Mesenchymal stem cell (in vitro differentiated cells and primary cell): ENCODE measurements around the gene IMMP2L.

ENCODE experiments used
- DNase-seq: peaks from one replicate; pipeline ENCODE4 v3.0.0-alpha.2; 2013
- H2AFZ ChIP-seq: one replicate; pipeline ENCODE4 v1.6.1; 2013; ENCODE audit warnings: low read depth, mild to moderate bottlenecking, control low read depth, inconsistent platforms, low read length, moderate library complexity
- H2AK5ac ChIP-seq: 2 replicates; pipeline ENCODE4 v1.6.1; 2013; ENCODE audit warnings: low read length, moderate library complexity, mild to moderate bottlenecking, inconsistent platforms; ENCODE audit not compliant: severe bottlenecking
- H2BK120ac ChIP-seq: one replicate; pipeline ENCODE4 v1.6.1; 2013; ENCODE audit warnings: low read depth, mild to moderate bottlenecking, inconsistent platforms, low read length, moderate library complexity
- H2BK12ac ChIP-seq, 2 experiments: one replicate each; pipeline ENCODE4 v1.6.1; 2013; ENCODE audit warnings: inconsistent platforms in 2 of 2, low read length in 2 of 2, mild to moderate bottlenecking in 2 of 2, moderate library complexity in 2 of 2, control low read depth in 1 of 2
- H2BK15ac ChIP-seq: one replicate; pipeline ENCODE4 v1.6.1; 2013; ENCODE audit warnings: mild to moderate bottlenecking, low read depth, inconsistent platforms; ENCODE audit not compliant: poor library complexity, severe bottlenecking
- H2BK5ac ChIP-seq: 2 replicates; pipeline ENCODE4 v1.6.1; 2013; ENCODE audit warnings: low read depth, mild to moderate bottlenecking, low read length, control low read depth, inconsistent platforms; ENCODE audit not compliant: poor library complexity, severe bottlenecking
- H3K14ac ChIP-seq, 2 experiments: one replicate each; pipeline ENCODE4 v1.6.1; 2013; ENCODE audit warnings: inconsistent platforms in 2 of 2, low read length in 2 of 2, control low read depth in 1 of 2, mild to moderate bottlenecking in 1 of 2, moderate library complexity in 1 of 2
- H3K18ac ChIP-seq, 2 experiments: one replicate each; pipeline ENCODE4 v1.6.1; 2013; ENCODE audit warnings: inconsistent platforms in 2 of 2, low read length in 2 of 2, control low read depth in 1 of 2, low read depth in 1 of 2, mild to moderate bottlenecking in 1 of 2
- H3K23ac ChIP-seq, 2 experiments: one replicate each; pipeline ENCODE4 v1.6.1; 2013; ENCODE audit warnings: inconsistent platforms in 2 of 2, low read length in 2 of 2, mild to moderate bottlenecking in 2 of 2, moderate library complexity in 2 of 2, control low read depth in 1 of 2
- H3K27ac ChIP-seq: 2 replicates; pipeline ENCODE4 v1.5.1; 2013; ENCODE audit warnings: mild to moderate bottlenecking, moderate library complexity, low read length, control low read depth, inconsistent platforms; ENCODE audit not compliant: poor library complexity, severe bottlenecking
- H3K27me3 ChIP-seq, 2 experiments: 2 replicates each; pipeline versions ENCODE4 v1.6.1 to v1.7.0; 2013; ENCODE audit warnings: low read length in 2 of 2, mild to moderate bottlenecking in 2 of 2, moderate library complexity in 2 of 2, control low read depth in 1 of 2, inconsistent platforms in 1 of 2; ENCODE audit not compliant: control insufficient read depth in 1 of 2, insufficient read depth in 1 of 2
- H3K36me3 ChIP-seq, 2 experiments: 2 replicates each; pipeline versions ENCODE4 v1.6.1 to v1.7.0; 2013; ENCODE audit warnings: low read length in 2 of 2, control low read depth in 1 of 2, inconsistent platforms in 1 of 2, low read depth in 1 of 2, mild to moderate bottlenecking in 1 of 2; ENCODE audit not compliant: insufficient read depth in 2 of 2, control insufficient read depth in 1 of 2
- H3K4ac ChIP-seq, 2 experiments: one replicate each; pipeline ENCODE4 v1.6.1; 2013; ENCODE audit warnings: inconsistent platforms in 2 of 2, low read length in 2 of 2, mild to moderate bottlenecking in 2 of 2, moderate library complexity in 2 of 2, control low read depth in 1 of 2, low read depth in 1 of 2
- H3K4me1 ChIP-seq: 2 replicates; pipeline ENCODE4 v1.6.1; 2013; ENCODE audit warnings: low read depth, low read length, control low read depth; ENCODE audit not compliant: control insufficient read depth, insufficient read depth
- H3K4me2 ChIP-seq: 2 replicates; pipeline ENCODE4 v1.6.1; 2013; ENCODE audit warnings: low read length, mild to moderate bottlenecking, inconsistent platforms; ENCODE audit not compliant: poor library complexity, severe bottlenecking
- H3K4me3 ChIP-seq, 2 experiments: 2 replicates each; pipeline versions ENCODE4 v1.5.1 to v1.7.0; 2013; ENCODE audit warnings: low read length in 2 of 2, mild to moderate bottlenecking in 2 of 2, control low read depth in 1 of 2, low read depth in 1 of 2; ENCODE audit not compliant: insufficient read depth in 1 of 2
- H3K79me1 ChIP-seq: replicated peaks from 2 replicates; pipeline ENCODE4 v1.6.1; 2013; ENCODE audit warnings: mild to moderate bottlenecking, control low read depth, low read length, inconsistent platforms; ENCODE audit not compliant: poor library complexity, severe bottlenecking
- H3K9ac ChIP-seq: 2 replicates; pipeline ENCODE4 v1.7.0; 2013; ENCODE audit warnings: mild to moderate bottlenecking, low read length, moderate library complexity
- H3K9me3 ChIP-seq: 2 replicates; pipeline ENCODE4 v1.7.0; 2013; ENCODE audit warnings: mild to moderate bottlenecking, low read length; ENCODE audit not compliant: control insufficient read depth
- H4K8ac ChIP-seq: one replicate; pipeline ENCODE4 v1.6.1; 2013; ENCODE audit warnings: inconsistent platforms, mild to moderate bottlenecking, low read length, moderate library complexity
- H4K91ac ChIP-seq: one replicate; pipeline ENCODE4 v1.6.1; 2013; ENCODE audit warnings: mild to moderate bottlenecking, low read length, inconsistent platforms
- WGBS: methylation state at CpG from one replicate; pipeline ENCODE4 v1.1.7; 2013; ENCODE audit warnings: mixed read lengths; 5-methylcytosine and 5-hydroxymethylcytosine counted together

The IMMP2L gene

DNA sequence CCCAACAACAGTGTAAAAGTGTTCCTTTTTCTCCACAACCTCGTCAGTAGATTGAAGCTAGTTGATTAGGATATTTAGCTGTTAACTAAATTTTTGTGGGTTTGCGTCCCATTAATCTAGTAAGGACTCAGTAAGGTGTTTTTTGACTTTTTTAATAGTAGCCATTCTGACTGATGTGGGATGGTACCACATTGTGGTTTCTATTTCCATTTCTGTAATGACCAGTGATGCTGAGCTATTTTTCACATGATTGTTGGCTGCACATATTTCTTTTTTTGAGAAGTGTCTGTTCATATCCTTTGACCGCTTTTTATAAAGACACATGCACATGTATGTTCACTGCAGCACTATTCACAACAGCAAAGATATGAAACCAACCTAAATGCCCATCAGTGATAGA, 476.9 kb downstream of the IMMP2L start:
- Histone ChIP-seq H4K8ac (no peak overlapping the region), H2BK120ac (no peak overlapping the region), H3K4me2 (no peak overlapping the region), H2AFZ (no peak overlapping the region), H2BK5ac (no peak overlapping the region), H3K9me3 (no peaks in the 10 kb centered on the region), H3K27ac (no peak overlapping the region), H3K4me3 (no peak overlapping the region), H3K9ac (no peak overlapping the region), H3K36me3 (no peaks in the 10 kb centered on the region), H3K4ac (no peak overlapping the region), H3K79me1 (no peaks in the 10 kb centered on the region), H3K23ac (no peak overlapping the region), H3K14ac (no peak overlapping the region), H3K27me3 (no peaks in the 10 kb centered on the region), H2AK5ac (no peak overlapping the region), H2BK15ac (no peak overlapping the region), H4K91ac (no peak overlapping the region), H2BK12ac (no peak overlapping the region), H3K4me1 (peaks cover 1% of the 10 kb centered on the region), H3K18ac (no peak overlapping the region)
- WGBS: 95% methylated on average over 2 of the region's 3 CpGs
- no peak for DNase-seq

- no peak overlapping the region for H2BK15ac ChIP-seq
- H3K79me1 ChIP-seq: no peaks in the 10 kb centered on the region
- H2BK120ac ChIP-seq: no peak overlapping the region
- no peak overlapping the region for H2AK5ac ChIP-seq
- no peak overlapping the region for H3K14ac ChIP-seq
- H3K4me2 ChIP-seq: no peak overlapping the region
- H3K27me3 ChIP-seq: no peaks in the 10 kb centered on the region
- no peak overlapping the region for H3K23ac ChIP-seq
- no peak overlapping the region for H2BK12ac ChIP-seq
- no peak overlapping the region for H3K4me3 ChIP-seq
- peaks cover 1% of the 10 kb centered on the region for H3K4me1 ChIP-seq
- H4K91ac ChIP-seq: no peak overlapping the region
- no peak overlapping the region for H3K9ac ChIP-seq
- H2AFZ ChIP-seq: no peak overlapping the region
- no peak overlapping the region for H3K4ac ChIP-seq
- H3K18ac ChIP-seq: no peak overlapping the region
- WGBS: 62% methylated on average over 4 of the region's 5 CpGs
- DNase-seq: peak; percentile 55
- no peak overlapping the region for H4K8ac ChIP-seq
- no peak overlapping the region for H2BK5ac ChIP-seq
- no peak overlapping the region for H3K27ac ChIP-seq
- H3K36me3 ChIP-seq: no peaks in the 10 kb centered on the region
- H3K9me3 ChIP-seq: no peaks in the 10 kb centered on the region
Measured at GRCh38 chr7:111083413-111083812, 478.9 kb downstream of the IMMP2L start.

- no peak overlapping the region for H3K18ac ChIP-seq
- H3K9ac ChIP-seq: no peak overlapping the region
- H2BK120ac ChIP-seq: no peak overlapping the region
- peaks cover 1% of the 10 kb centered on the region for H3K4me1 ChIP-seq
- no peak overlapping the region for H2AK5ac ChIP-seq
- H2AFZ ChIP-seq: no peak overlapping the region
- H3K27me3 ChIP-seq: no peaks in the 10 kb centered on the region
- no peak overlapping the region for H4K8ac ChIP-seq
- peak; percentile 25 for DNase-seq
- no peak overlapping the region for H3K27ac ChIP-seq
- H3K4me3 ChIP-seq: no peak overlapping the region
- no peak overlapping the region for H3K4ac ChIP-seq
- no peak overlapping the region for H4K91ac ChIP-seq
- H3K4me2 ChIP-seq: no peak overlapping the region
- no peaks in the 10 kb centered on the region for H3K79me1 ChIP-seq
- H2BK5ac ChIP-seq: no peak overlapping the region
- no peaks in the 10 kb centered on the region for H3K36me3 ChIP-seq
- H2BK15ac ChIP-seq: no peak overlapping the region
- no peaks in the 10 kb centered on the region for H3K9me3 ChIP-seq
- H2BK12ac ChIP-seq: no peak overlapping the region
- no peak overlapping the region for H3K14ac ChIP-seq
- H3K23ac ChIP-seq: no peak overlapping the region
- WGBS: 53% methylated on average over 4 of the region's 4 CpGs
Measured at GRCh38 chr7:111082351-111082750, 479.9 kb downstream of the IMMP2L start.

- no peak overlapping the region for H3K9ac ChIP-seq
- H3K4me2 ChIP-seq: no peak overlapping the region
- no peak overlapping the region for H4K8ac ChIP-seq
- no peaks in the 10 kb centered on the region for H3K79me1 ChIP-seq
- H3K23ac ChIP-seq: no peak overlapping the region
- H3K18ac ChIP-seq: no peak overlapping the region
- H3K4me1 ChIP-seq: peaks cover 1% of the 10 kb centered on the region
- no peaks in the 10 kb centered on the region for H3K36me3 ChIP-seq
- H3K4me3 ChIP-seq: no peak overlapping the region
- H2BK5ac ChIP-seq: no peak overlapping the region
- H2AFZ ChIP-seq: no peak overlapping the region
- H3K9me3 ChIP-seq: no peaks in the 10 kb centered on the region
- H3K14ac ChIP-seq: no peak overlapping the region
- no peak overlapping the region for H2AK5ac ChIP-seq
- H2BK12ac ChIP-seq: no peak overlapping the region
- no peak overlapping the region for H2BK120ac ChIP-seq
- no peak for DNase-seq
- H3K27me3 ChIP-seq: no peaks in the 10 kb centered on the region
- H3K4ac ChIP-seq: no peak overlapping the region
- H2BK15ac ChIP-seq: no peak overlapping the region
- 96% methylated on average over 4 of the region's 4 CpGs for WGBS
- H3K27ac ChIP-seq: no peak overlapping the region
- no peak overlapping the region for H4K91ac ChIP-seq
Measured at GRCh38 chr7:111081546-111082267, 480.6 kb downstream of the IMMP2L start.
